HUES48 (cell line): ENCODE data around the gene HTR2C.
"Not testable (repeated sequence)": the region's sequence is repeated elsewhere in the genome, so short reads cannot be mapped to it uniquely, and the experiment has no call there.

Experiments used
- H3K27ac ChIP-seq: one replicate; pipeline ENCODE4 v1.7.0; 2013; ENCODE audit warnings: low read depth, low read length, inconsistent platforms
- H3K27me3 ChIP-seq: 2 replicates; pipeline ENCODE4 v1.6.1; 2013; ENCODE audit warnings: mild to moderate bottlenecking, low read length; ENCODE audit not compliant: control insufficient read depth, insufficient read depth
- H3K36me3 ChIP-seq: 2 replicates; pipeline ENCODE4 v1.6.1; 2013; ENCODE audit warnings: low read length; ENCODE audit not compliant: control insufficient read depth, insufficient read depth
- H3K4me1 ChIP-seq: 2 replicates; pipeline ENCODE4 v1.6.1; 2013; ENCODE audit warnings: mild to moderate bottlenecking, low read length; ENCODE audit not compliant: control insufficient read depth, insufficient read depth
- H3K4me3 ChIP-seq: 2 replicates; pipeline ENCODE4 v1.5.1; 2013; ENCODE audit warnings: mild to moderate bottlenecking, low read depth, low read length
- H3K9ac ChIP-seq: 2 replicates; pipeline ENCODE4 v1.6.1; 2013; ENCODE audit warnings: mild to moderate bottlenecking, low read depth, low read length, moderate library complexity
- H3K9me3 ChIP-seq: 2 replicates; pipeline ENCODE4 v1.6.1; 2013; ENCODE audit warnings: low read length; ENCODE audit not compliant: control insufficient read depth, insufficient read depth

The HTR2C gene

DNA sequence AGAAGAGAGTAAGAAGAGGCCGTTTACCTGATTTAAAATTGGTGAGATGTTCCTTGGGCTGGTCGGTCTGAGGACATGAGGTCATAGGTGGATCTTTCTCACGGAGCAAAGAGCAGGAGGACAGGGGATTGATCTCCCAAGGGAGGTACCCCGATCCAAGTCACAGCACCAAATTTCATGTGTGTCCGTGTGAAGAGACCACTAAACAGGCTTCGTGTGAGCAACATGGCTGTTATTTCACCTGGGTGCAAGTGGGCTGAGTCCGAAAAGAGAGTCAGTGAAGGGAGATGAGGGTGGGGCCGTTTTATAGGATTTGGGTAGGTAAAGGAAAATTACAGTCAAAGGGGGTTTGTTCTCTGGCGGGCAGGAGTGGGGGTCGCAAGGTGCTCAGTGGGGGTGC is 22.7 kb downstream of the HTR2C start:
- peaks cover 15% of the 10 kb centered on the region for H3K4me1 ChIP-seq
- H3K36me3 ChIP-seq, H3K9me3 ChIP-seq, H3K27me3 ChIP-seq: not testable (repeated sequence)
- H3K4me3 ChIP-seq = peak overlapping the region; percentile 81
- peak overlapping the region; percentile 55 for H3K27ac ChIP-seq
- peak overlapping the region; percentile 88 for H3K9ac ChIP-seq

DNA sequence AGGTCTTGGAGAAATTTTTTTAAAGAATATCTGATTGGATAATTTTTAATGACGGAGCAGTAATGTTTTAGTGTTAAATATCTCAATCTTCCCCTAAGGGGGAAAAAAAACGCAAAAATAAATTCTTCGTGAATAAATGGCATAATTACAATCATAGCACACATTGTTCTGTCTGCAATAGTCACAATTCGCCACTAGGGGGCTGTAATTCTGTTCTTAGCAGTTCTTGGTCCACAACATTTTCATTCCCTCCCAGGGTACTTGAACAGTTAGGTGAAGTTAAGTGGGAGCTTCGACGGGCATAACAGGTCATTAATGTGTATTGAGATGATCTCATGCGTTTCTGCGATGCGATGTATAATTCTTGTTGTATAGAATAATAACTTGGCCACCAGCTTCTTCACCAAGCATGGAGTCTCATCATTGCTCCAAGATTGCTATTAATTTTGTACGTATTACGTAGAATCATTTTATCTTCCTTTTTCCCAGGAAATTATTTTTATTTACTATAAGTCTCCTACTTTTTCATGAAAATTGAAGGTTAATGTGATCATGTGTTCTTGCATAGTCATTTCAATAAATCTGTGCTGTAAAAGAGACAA is 27.2 kb downstream of the HTR2C start:
- Histone ChIP-seq H3K27me3 (no peaks in the 10 kb centered on the region; the same call in 1 of the 2 replicates), H3K4me1 (peaks cover 15% of the 10 kb centered on the region), H3K36me3 (no peaks in the 10 kb centered on the region), H3K27ac (no peak overlapping the region), H3K9me3 (peaks cover 6% of the 10 kb centered on the region; the same call in 1 of the 2 replicates), H3K4me3 (no peak overlapping the region), H3K9ac (no peak overlapping the region)

DNA sequence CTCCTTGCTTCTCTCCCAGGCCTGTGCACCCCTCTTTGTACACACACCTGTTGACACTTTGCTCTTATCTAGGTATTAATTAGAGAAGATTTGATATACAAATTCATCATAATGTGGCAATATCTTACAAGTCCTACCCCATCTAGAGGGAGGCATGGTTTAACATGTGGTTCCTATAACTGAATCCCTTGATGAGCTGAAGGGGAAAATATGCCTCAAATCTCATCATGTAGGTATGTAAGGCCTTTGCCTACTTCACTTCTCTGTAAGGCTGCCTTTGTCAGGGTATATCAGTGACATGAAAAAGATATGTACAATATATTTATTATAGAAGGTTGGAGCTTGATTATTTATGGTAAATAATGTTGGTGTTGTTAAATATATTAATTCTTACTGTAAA is 31.9 kb downstream of the HTR2C start:
- Histone ChIP-seq H3K27ac (no peak overlapping the region), H3K9ac (no peak overlapping the region), H3K4me3 (no peak overlapping the region), H3K4me1 (no peaks in the 10 kb centered on the region), H3K27me3 (no peaks in the 10 kb centered on the region; the same call in 1 of the 2 replicates), H3K36me3 (no peaks in the 10 kb centered on the region), H3K9me3 (no peaks in the 10 kb centered on the region)

DNA sequence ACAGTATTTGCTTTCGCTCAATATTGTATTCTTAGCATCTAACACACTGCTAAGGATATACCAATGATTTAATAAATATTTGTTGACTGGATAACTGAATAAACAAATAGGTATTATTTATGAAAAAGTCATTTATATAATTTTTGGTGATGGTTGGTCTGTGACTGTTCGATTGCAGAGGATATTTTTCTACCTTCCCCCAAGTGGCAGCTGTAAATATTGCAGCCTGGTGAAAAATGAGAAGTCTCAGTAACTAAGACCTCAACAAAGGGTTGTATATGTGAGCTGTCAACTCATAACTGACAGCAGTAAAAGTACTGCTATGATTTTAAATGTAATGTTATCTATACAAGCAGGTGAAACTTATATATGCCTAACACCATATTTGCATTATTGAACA is 36.0 kb downstream of the HTR2C start:
- H3K9me3 ChIP-seq = no peaks in the 10 kb centered on the region

DNA sequence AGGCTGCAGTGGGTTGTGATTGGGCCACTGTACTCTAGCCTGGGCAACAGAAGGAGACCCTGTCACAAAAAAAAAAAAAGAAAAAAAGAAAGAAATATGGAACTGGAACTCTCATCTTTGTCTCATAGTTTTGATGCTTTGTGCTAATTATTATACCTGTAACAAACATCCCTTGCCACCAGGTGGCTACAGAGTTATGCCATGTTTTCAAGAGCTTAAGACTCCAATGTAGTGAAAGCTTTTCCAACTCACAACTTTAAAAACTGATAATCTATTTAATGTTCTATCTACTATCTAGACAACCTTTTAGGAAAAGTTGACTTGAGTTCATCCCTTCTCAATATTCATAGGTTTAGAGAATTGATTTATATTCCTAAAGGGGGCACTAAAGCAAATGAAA is 42.4 kb downstream of the HTR2C start:
- no peak overlapping the region for H3K4me3 ChIP-seq
- no peaks in the 10 kb centered on the region for H3K36me3 ChIP-seq
- no peak overlapping the region for H3K9ac ChIP-seq
- peaks cover 2% of the 10 kb centered on the region; the same call in 1 of the 2 replicates for H3K27me3 ChIP-seq
- peaks cover 9% of the 10 kb centered on the region for H3K4me1 ChIP-seq
- H3K27ac ChIP-seq = no peak overlapping the region
- no peaks in the 10 kb centered on the region for H3K9me3 ChIP-seq

More for the DNA sequence above, 36.0 kb downstream of the HTR2C start:
- Histone ChIP-seq H3K9ac (no peak overlapping the region), H3K27me3 (no peaks in the 10 kb centered on the region; the same call in 1 of the 2 replicates), H3K4me1 (peaks cover 4% of the 10 kb centered on the region), H3K36me3 (no peaks in the 10 kb centered on the region), H3K27ac (no peak overlapping the region), H3K4me3 (no peak overlapping the region)

DNA sequence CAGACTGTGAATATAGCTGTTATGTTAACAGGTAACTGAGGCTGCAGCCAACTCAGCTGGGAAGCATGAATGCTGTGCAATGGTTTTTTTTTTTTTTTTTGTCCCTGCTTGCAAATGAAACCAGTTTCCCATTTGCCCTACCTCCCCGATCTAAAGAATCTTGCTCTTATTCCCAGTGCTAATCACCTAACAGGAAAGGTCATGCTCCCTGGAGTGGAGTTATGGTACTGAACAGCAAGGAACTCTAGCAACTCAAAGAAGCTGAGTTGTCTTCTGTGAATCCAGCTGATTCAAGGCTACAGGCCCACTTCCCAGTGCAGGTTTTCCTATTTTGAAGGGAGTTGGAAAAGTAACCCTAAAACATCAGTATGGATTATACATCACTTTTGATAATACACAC is 52.1 kb downstream of the HTR2C start:
- Histone ChIP-seq H3K9me3 (no peaks in the 10 kb centered on the region), H3K27ac (peak overlapping the region; percentile 1), H3K4me1 (peaks cover 23% of the 10 kb centered on the region), H3K4me3 (no peak overlapping the region), H3K27me3 (peaks cover 20% of the 10 kb centered on the region; the same call in 1 of the 2 replicates), H3K9ac (no peak overlapping the region), H3K36me3 (no peaks in the 10 kb centered on the region)

DNA sequence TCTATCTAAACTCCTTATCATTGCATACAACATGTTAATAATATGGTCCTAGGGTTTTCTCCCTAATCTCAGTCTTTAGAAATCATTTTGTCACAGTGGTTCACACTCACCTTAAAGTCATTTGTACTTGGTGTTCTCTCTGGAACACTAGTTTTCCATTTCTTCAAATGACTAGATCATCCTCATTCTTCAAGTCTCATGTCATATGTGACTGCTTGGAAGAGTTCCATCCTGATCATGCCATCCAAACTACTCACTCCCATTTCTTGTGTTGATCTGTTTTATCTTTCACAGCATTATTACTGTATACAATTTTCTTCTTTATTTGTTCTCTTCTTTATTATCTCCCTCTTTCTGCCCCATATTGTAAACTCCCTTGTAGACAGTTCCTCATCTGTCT is 66.5 kb downstream of the HTR2C start:
- H3K27me3 ChIP-seq = peaks cover 11% of the 10 kb centered on the region

DNA sequence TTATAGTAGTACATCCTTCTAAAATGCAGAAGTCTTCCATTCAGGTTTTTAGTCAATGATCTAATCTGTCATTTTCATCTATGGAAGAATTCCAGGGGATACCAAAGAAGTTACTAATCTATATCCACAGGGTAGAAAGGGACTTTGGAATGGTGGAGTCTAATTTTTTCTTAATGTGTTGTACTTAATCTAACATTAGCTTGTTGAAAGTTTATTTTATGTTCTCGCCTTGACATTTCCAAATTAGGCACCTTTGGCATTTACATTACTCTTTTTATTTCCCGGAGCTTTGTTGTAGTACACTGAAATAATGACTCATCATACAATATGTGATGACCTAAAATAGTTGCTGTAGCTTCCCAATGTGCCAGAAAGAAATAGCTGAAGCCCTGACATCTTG is 91.5 kb downstream of the HTR2C start:
- Histone ChIP-seq H3K4me3 (no peak overlapping the region), H3K9ac (no peak overlapping the region), H3K9me3 (no peaks in the 10 kb centered on the region), H3K27ac (no peak overlapping the region), H3K36me3 (no peaks in the 10 kb centered on the region), H3K27me3 (peaks cover 4% of the 10 kb centered on the region), H3K4me1 (no peaks in the 10 kb centered on the region)

More for the DNA sequence above, 66.5 kb downstream of the HTR2C start:
- H3K4me1 ChIP-seq = no peaks in the 10 kb centered on the region
- no peaks in the 10 kb centered on the region for H3K36me3 ChIP-seq
- H3K27ac ChIP-seq = no peak overlapping the region
- no peaks in the 10 kb centered on the region for H3K9me3 ChIP-seq
- H3K4me3 ChIP-seq = no peak overlapping the region
- no peak overlapping the region for H3K9ac ChIP-seq

DNA sequence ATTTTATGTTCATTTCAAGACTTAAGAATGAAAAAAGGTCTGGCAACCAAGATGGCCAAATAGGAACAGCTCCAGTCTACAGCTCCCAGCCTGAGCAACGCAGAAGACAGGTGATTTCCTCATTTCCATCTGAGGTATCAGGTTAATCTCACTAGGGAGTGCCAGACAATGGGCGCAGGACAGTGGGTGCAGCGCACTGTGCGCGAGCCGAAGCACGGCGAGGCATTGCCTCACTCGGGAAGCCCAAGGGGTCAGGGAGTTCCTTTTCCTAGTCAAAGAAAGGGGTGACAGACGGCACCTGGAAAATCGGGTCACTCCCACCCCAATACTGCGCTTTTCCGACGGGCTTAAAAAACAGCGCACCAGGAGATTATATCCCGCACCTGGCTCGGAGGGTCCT is 116.6 kb downstream of the HTR2C start:
- not testable (repeated sequence) for H3K27me3 ChIP-seq, H3K4me1 ChIP-seq, H3K9ac ChIP-seq, H3K4me3 ChIP-seq, H3K27ac ChIP-seq, H3K9me3 ChIP-seq, H3K36me3 ChIP-seq

DNA sequence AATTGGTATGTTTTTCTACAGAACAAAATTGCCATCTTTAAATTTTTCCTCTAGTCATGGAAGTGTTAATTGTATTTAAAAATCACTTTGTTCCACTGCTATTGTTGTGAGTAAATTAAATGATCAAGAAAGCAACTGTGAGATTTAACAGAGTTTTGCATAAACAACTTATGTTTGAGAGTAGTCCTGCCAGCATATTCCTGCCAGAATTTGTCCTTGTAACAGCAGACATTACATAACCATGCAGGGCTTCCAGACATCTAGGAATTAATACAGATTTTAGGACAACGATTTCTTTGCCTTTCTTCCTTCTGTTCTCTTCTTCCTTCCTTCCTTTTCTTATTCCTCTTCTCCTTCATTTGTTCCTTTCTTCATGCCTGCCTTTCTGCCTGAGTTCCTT is 125.5 kb downstream of the HTR2C start:
- Histone ChIP-seq H3K4me3 (no peak overlapping the region), H3K4me1 (no peaks in the 10 kb centered on the region), H3K27me3 (no peaks in the 10 kb centered on the region), H3K27ac (no peak overlapping the region), H3K9me3 (no peaks in the 10 kb centered on the region), H3K9ac (no peak overlapping the region), H3K36me3 (no peaks in the 10 kb centered on the region)

DNA sequence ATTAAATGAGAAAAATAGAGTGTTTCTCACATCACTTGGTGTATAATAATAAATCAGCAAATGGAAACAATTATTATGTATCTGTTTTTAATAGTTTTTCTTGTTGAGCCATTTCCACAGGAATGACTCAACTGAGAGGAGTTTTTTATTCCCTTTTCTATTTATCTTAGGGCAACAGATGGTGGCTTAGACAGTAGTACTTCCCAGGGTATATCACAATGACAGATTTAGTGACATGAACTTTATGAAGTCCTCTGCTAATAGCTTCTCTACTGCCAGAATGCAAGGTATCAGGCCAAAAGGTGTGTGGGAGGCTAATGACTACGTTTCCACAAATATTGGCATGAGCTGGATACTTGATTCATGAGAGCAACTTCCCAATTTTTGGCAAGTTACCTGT is 126.7 kb downstream of the HTR2C start:
- Histone ChIP-seq H3K4me3 (no peak overlapping the region), H3K27ac (no peak overlapping the region), H3K4me1 (no peaks in the 10 kb centered on the region), H3K36me3 (no peaks in the 10 kb centered on the region), H3K9me3 (no peaks in the 10 kb centered on the region), H3K9ac (no peak overlapping the region), H3K27me3 (no peaks in the 10 kb centered on the region)
